Left ventricle myocardium inferior (tissue), 1 donor: ENCODE data around the gene ITGBL1. TPM values are rescaled to one million over a fixed set of nuclear protein-coding genes. Genes with fewer than 3 reads are reported as not detected.

ENCODE experiments used
- DNase-seq: peaks from one replicate; pipeline ENCODE4 v3.0.0-alpha.2; 2020
- H3K27ac ChIP-seq: fragments of 200-600 bp; replicated peaks from 2 replicates; pipeline ENCODE4 v1.8.0; 2021
- H3K27me3 ChIP-seq: fragments of 200-600 bp; 2 replicates; pipeline ENCODE4 v1.8.0; 2021; ENCODE audit warnings: low read depth
- H3K36me3 ChIP-seq: fragments of 200-600 bp; 2 replicates; pipeline ENCODE4 v1.8.0; 2021
- H3K4me1 ChIP-seq: fragments of 200-600 bp; 2 replicates; pipeline ENCODE4 v1.8.0; 2021
- H3K4me3 ChIP-seq: fragments of 200-600 bp; 2 replicates; pipeline ENCODE4 v1.8.0; 2021; ENCODE audit warnings: mild to moderate bottlenecking, moderate library complexity
- H3K9me3 ChIP-seq: fragments of 200-600 bp; replicated peaks from 2 replicates; pipeline ENCODE4 v1.8.0; 2021
- intact Hi-C: fragments of 100-400 bp; cut with micrococcal nuclease; formaldehyde crosslinking; loops from one replicate; pipeline ENCODE4 v1.11.0; 2022
- total RNA-seq: library from RNA; stranded (reverse); fragmentation: NEBNext Ultra II Directional; extraction: Animal tissue kit (Norgen Biotek cat#: 25700); gene quantifications from one replicate; pipeline ENCODE4 v1.2.1, GENCODE V29; 2021
- TF ChIP-seq, protein P1 (sequence below): fragments of 200-600 bp; IDR thresholded peaks from 2 replicates; pipeline ENCODE4 v1.8.0; 2021; ENCODE audit warnings: antibody characterized with exemption, mild to moderate bottlenecking, borderline replicate concordance
- donor health status: DM: no; HTN: yes; CAD: no; lungs with severe emphysema.

The ITGBL1 gene
- total RNA-seq, 1 donor from 2014 or later = 2.2 TPM

DNA sequence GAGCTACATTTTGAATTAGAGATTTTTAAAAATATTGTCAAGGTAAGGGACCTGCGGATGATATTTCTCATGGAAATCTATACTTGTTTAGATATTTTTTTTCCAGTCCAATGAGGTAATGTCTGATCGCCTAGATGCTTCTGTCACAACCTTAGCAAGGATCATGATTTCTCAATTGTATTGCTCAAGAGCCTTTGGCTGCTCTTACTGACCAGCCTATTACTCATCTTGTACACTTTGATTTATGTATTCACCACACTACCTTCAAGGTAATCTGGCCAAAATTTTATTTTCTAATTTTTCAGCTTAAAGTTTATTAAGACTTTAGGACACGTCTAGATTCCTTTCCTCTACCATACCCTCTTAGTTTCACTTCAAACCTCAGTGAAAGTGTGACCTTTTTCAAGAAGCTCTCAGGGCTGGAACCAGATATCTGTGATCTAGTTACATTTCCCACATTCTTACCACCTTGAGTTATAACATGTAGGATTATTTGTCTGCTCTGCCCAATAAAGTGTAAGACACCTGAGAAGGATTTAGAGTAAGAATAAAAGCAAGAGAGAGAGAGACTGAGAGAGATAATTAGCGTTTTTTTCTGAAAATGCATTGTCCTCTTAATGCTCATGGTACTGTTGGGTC lies 197.1 kb downstream of the ITGBL1 start:
- Histone ChIP-seq H3K27me3 (no peaks in the 10 kb centered on the region), H3K27ac (no peak overlapping the region), H3K4me1 (no peaks in the 10 kb centered on the region), H3K36me3 (no peaks in the 10 kb centered on the region), H3K9me3 (no peaks in the 10 kb centered on the region), H3K4me3 (no peak overlapping the region)
- intact Hi-C loops = no loop called here
- no peak for DNase-seq
- TF ChIP-seq, protein P1, sequence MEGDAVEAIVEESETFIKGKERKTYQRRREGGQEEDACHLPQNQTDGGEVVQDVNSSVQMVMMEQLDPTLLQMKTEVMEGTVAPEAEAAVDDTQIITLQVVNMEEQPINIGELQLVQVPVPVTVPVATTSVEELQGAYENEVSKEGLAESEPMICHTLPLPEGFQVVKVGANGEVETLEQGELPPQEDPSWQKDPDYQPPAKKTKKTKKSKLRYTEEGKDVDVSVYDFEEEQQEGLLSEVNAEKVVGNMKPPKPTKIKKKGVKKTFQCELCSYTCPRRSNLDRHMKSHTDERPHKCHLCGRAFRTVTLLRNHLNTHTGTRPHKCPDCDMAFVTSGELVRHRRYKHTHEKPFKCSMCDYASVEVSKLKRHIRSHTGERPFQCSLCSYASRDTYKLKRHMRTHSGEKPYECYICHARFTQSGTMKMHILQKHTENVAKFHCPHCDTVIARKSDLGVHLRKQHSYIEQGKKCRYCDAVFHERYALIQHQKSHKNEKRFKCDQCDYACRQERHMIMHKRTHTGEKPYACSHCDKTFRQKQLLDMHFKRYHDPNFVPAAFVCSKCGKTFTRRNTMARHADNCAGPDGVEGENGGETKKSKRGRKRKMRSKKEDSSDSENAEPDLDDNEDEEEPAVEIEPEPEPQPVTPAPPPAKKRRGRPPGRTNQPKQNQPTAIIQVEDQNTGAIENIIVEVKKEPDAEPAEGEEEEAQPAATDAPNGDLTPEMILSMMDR = no peak

DNA sequence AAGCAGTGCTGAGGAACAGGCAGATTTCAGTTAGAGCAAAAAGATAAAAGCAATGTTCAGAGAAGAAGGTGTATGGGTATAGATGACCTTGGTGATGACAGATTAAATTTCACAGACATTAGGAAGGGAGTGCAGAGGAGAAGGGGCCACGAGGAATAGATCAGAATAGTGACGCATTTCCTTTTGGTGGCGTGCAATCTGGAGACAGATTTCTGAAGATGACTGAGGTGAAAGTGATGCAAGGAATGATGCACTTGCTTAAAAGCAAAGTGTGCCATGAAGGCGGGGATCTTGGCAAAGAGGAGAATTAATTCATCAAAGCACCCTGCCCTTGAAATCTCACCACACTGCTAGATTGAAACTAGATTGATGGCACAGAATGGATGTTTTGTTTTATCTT lies 202.4 kb downstream of the ITGBL1 start:
- Histone ChIP-seq H3K27ac (no peak overlapping the region), H3K36me3 (no peaks in the 10 kb centered on the region), H3K4me1 (no peaks in the 10 kb centered on the region), H3K4me3 (no peak overlapping the region), H3K9me3 (no peaks in the 10 kb centered on the region), H3K27me3 (no peaks in the 10 kb centered on the region)
- intact Hi-C loops = no loop called here
- TF ChIP-seq, protein P1 = no peak
- no peak for DNase-seq

- no peaks in the 10 kb centered on the region for H3K9me3 ChIP-seq
- TF ChIP-seq, protein P1 = no peak
- no peak overlapping the region for H3K27ac ChIP-seq
- no peak for DNase-seq
- no peaks in the 10 kb centered on the region for H3K27me3 ChIP-seq
- intact Hi-C loops = no loop called here
- no peaks in the 10 kb centered on the region for H3K36me3 ChIP-seq
- H3K4me1 ChIP-seq = no peaks in the 10 kb centered on the region
- no peak overlapping the region for H3K4me3 ChIP-seq
These were observed 203.0 kb downstream of the ITGBL1 start for GRCh38 chr13:101655435-101655834.

- Histone ChIP-seq H3K9me3 (peaks cover 5% of the 10 kb centered on the region), H3K4me3 (no peak overlapping the region), H3K27me3 (no peaks in the 10 kb centered on the region), H3K36me3 (no peaks in the 10 kb centered on the region), H3K4me1 (no peaks in the 10 kb centered on the region), H3K27ac (no peak overlapping the region)
- TF ChIP-seq, protein P1 = no peak
- no peak for DNase-seq
- intact Hi-C loops = no loop called here
These were observed 208.2 kb downstream of the ITGBL1 start for GRCh38 chr13:101660711-101661110.

DNA sequence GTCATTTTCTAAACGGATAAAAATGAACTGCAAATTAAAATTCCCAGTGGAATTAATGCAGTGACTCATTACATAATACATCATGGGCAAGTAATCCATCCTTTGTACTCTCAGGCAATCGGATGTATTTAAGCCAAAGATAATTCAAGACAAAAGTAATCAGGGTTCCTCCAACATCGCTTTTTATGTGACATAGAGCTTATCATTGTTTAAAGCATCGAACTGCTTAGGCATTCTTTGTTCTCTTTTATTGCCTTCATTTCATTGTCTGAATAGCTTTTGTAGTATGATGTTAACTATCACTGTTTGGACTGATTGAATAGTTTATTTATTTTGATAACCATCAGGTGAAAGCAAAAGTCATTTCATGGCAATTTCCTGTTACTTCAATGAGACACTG lies 209.4 kb downstream of the ITGBL1 start:
- no peak overlapping the region for H3K27ac ChIP-seq

More for the DNA sequence above, 209.4 kb downstream of the ITGBL1 start:
- Histone ChIP-seq H3K36me3 (no peaks in the 10 kb centered on the region), H3K27me3 (no peaks in the 10 kb centered on the region), H3K9me3 (peaks cover 8% of the 10 kb centered on the region), H3K4me3 (no peak overlapping the region), H3K4me1 (no peaks in the 10 kb centered on the region)
- intact Hi-C loops = no loop called here
- no peak for DNase-seq
- TF ChIP-seq, protein P1 = no peak
